Hepatocyte (in vitro differentiated cells): ENCODE results near the gene C1orf74.

Experiments used
- CTCF ChIP-seq: fragments of 200-600 bp; sonication (generic); IDR thresholded peaks from 2 replicates; pipeline ENCODE4 v1.5.1; 2016; ENCODE audit warnings: antibody characterized with exemption, mild to moderate bottlenecking; ENCODE audit not compliant: poor library complexity
- EZH2 ChIP-seq: fragments of 200-600 bp; sonication (generic); IDR thresholded peaks from 2 replicates; pipeline ENCODE4 v1.6.1; 2016; ENCODE audit warnings: antibody characterized with exemption, mild to moderate bottlenecking, borderline replicate concordance

DNA sequence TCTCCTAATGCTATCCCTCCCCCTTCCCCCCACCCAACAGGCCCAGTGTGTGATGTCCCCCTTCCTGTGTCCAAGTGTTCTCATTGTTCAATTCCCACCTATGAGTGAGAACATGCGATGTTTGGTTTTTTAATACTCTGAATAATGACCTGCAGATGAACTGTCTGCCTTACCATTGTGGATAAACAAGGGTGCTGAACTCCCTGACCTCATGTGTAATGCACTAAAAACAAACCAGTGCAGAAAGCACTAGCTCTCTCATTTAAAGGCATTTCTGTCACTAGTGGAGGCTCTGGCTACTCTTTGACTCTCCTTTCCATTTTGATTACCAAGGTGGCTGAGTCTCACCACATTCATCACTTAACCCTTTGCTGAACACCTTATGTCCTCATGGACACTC is 51.6 kb downstream of the C1orf74 start:
- TF ChIP-seq CTCF, result no peak
- TF ChIP-seq EZH2, result no peak
